Renal cortex interstitium (tissue), 11 donors: Measurements from ENCODE around the gene NOB1. TPM values are rescaled to one million over a fixed set of nuclear protein-coding genes. Genes with fewer than 3 reads are reported as not detected.
"Not testable (repeated sequence)": the region's sequence is repeated elsewhere in the genome, so short reads cannot be mapped to it uniquely, and the experiment has no call there.

Source experiments
- DNase-seq, 11 donors: peaks; one replicate each; pipeline ENCODE4 v3.0.0-alpha.2; 2013; ENCODE audit warnings: low read depth in 9 of 11, low spot score in 4 of 11; ENCODE audit errors: extremely low read depth in 1 of 11
- polyA plus RNA-seq, 3 donors: library from polyadenylated mRNA; unstranded; fragments of 120-200 nt; gene quantifications; one replicate each; pipeline ENCODE4 v1.2.1, GENCODE V29; 2013; ENCODE audit not compliant: insufficient read length in 3 of 3

Gene NOB1
- polyA plus RNA-seq, 3 donors = 62.3 to 69.1 (median 67.5) TPM

DNA sequence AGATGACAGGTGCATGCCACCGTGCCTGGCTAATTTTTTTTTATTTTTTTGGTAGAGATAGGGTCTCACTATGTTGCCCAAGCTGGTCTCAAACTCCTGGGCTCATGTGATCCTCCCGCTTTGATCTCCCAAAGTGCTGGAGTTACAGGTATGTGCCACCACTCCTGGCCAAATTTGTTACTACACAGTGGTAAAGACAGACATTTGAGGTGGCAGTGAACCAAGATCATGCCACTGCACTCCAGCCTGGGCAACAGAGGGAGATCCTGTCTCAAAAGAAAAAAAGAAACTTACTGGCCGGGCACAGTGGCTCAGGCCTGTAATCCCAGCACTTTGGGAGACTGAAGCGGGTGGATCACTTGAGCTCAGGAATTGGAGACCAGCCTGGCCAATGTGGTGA is 25.7 kb downstream of the NOB1 start:
- not testable (repeated sequence) for DNase-seq

DNA sequence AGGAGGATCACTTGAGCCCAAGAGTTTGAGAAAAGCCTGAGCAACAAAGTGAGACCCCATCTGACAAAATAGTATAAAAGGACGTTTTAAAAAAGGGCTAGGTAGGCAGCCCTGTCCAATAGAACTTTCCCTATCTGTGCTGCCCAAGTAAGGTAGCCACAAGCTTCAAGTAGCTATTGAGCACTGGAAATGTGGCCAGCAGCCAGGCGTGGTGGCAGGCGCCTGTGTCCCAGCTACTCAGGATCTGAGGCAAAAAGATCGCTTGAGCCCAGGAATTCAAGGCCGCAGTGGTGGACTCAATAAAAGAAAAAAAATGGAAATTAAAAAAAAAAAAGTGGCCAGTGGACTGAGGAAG is 26.8 kb downstream of the NOB1 start:
- DNase-seq = no peak

DNA sequence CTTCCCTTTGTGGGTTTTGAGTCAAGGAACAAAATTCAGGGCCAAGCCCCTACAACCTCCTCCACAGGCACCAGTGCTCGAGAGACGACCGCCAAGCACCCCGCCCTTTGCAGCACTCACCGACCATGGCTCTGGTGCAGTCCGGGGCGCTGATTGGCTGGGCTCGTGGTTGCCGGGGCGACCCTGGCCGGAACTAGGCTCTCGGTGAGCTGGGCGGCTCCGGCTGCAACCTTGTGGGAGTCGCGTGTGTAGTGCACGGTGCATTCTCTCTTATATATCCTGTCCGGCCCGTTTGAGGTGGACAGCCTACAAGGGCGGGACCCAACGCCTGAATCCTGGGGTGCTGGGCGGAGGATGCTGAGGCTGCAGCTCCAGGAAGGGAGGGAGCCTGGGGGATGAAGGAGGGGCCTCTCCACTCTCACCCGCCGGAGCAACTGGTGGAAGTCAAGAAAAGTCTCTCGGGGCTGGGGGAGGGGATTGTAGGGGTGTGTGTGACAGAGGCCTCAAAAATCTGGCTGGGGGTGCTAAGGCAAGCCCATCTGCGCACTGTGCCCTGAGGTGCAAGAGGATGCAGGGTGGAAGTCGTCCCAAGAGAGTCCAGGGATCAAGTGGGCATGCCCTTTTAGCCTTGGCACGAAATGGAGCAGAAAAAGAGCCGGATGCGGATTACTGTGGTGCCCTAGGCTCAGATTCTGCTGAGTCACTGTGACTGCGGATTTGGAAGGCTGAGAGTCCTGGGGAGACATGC is 28.2 kb downstream of the NOB1 start, which contains the start of gene NQO1:
TSS of gene NQO1 (minus strand) at position 248 of the 748 bp plus-strand sequence. CDS start at position 127, 121 bp downstream.
- peak in 10 of 11 donors; percentile 59 to 86 (median 74) for DNase-seq

DNA sequence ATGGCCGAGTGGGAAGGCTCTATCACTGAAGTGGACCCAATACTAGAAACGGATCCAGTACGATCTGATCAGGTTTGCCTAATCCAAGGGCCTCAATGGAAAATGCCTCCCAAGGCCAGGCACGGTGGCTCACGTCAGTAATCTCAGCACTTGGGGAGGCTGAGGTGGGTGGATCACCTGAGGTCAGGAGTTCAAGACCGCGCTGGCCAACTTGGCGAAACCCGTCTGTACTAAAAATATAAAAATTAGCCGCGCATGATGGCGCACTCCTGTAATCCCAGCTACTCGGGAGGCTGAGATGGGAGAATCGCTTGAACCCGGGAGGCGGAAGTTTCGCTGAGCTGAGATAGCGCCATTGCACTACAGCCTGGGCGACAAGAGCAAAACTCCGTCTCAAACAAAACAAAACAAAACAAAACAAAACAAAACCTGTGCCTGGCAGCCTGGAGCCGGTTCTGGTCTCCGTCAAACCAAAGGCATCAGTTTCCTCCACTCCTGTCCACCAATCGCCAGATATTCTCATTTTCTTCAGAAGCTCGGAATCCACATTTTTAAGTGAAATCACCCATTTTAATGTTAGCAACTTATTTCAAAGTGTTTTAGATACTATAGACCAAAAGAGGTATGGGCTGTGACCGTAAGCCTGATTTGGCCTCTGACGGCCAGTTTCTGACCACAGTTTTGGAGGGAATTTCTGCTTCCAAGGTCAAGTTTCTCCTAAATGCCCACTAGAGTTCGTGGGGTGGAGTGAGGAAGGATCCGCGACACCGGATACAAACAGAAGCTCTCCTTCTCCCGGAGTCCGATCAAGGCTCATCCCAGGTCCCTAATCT is 29.0 kb downstream of the NOB1 start:
- no peak for DNase-seq

DNA sequence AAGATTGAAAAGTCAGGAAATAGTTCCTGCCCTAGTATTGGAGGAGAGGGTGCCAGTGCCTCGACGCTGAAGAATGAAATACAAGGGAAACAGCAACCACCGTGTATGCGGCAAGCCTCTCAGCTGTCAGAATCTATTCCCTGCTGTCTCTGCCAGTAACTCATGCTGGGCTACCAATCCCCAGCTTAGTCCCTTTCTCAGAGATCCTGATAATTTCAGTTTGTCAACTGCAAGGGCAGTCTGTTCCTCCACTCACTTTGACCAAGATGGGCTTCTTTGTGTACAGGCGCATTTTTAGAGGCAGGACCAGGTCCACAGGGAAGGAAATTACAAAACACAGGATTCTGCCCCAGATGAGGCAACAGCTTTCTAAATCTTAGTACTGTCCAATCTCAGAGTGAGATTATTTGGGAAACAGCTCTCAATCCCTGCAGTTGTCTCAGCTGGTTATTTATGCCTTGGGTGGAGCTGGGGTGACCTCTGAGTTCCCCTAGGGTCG is 29.7 kb downstream of the NOB1 start:
- no peak for DNase-seq

DNA sequence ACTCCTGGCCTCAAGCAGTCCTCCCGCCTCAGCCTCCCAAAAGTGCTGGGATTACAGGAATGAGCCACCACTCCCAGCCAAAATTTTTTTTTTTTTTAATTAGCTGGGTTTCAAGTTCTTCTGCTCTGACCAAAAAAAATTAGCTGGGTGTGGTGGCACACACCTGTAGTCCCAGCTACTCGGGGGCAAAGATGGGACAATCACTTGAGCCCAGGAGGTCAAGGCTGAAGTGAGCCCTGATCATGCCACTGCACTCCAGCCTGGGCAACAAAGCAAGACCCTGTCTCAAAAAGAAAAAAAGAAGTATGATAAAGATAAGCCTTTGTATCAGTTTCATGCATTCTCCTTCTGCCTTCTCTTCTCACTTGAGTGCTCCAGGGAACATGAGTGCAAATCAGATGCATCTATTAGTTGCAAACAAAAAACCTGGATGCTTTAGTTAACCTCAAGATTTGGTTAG is 30.3 kb downstream of the NOB1 start:
- no peak for DNase-seq

DNA sequence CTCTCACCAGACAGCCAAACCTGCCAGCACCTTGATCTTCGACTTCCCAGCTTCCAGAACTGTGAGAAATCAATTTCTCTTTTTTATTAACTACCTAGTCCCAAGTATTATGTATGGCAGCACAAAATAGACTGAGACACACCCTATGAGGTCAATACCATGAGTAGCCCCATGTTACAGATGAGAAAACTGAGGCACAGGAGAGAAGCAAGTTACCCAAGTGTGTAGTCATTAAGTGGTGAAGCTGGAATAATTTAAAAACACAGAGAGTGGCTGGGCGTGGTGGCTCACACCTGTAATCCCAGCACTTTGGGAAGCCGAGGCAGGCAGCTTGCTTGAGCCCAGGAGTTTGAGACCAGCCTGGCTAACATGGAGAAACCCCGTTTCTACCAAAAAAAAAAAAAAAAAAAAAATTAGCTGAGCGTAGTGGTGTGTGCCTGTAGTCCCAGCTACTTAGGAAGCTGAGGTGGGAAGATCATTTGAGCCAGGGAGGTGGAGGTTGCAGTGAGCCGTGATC is 33.2 kb downstream of the NOB1 start:
- DNase-seq = no peak

DNA sequence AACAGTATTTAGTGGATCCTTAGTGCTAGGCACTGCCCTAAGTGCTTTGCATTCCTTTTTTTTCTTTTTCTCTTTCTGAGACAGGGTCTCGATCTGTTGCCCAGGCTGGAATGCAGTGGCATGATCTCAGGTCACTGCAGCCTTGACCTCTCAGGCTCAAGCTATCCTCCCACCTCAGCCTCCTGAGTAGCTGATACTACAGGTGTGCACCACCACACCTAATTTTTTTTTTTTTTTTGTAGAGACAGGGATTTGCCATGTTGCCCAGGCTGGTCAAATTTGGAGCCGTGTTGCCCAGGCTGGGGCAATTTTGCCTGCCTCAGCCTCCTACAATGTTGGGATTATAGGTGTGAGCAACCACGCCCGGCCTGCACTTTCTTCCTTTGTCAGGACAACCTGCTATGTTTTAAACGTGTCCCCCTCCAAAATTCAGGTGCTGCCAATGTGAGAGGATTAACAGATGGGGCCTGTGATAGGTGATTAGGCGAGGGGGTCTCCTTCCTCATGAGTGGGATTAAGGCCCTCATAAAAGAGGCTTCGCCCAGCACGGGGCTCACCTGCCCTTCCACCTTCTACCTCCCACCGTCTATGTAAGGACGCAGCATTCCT is 33.8 kb downstream of the NOB1 start:
- no peak for DNase-seq

DNA sequence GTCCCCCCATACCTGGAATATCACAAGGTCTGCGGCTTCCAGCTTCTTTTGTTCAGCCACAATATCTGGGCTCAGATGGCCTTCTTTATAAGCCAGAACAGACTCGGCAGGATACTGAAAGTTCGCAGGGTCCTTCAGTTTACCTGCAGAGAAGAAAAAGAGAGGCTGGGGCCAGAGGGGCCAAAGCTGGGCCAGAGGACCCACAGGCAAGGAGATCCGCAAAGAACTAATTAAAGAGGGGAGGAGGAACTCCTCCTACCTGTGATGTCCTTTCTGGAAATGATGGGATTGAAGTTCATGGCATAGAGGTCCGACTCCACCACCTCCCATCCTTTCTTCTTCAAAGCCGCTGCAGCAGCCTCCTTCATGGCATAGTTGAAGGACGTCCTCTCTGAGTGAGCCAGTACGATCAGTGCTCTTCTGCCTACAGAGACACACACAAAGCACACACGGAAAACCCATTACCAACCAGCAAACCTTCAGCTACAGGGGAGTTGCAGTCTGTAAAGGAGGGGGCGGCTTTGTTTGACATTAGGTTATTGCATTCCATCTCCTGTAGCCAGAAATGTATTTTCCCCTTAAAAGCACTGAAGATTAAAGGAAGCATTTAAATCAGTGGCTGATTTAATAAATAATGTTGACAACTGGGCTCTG is 36.5 kb downstream of the NOB1 start:
- DNase-seq = no peak

DNA sequence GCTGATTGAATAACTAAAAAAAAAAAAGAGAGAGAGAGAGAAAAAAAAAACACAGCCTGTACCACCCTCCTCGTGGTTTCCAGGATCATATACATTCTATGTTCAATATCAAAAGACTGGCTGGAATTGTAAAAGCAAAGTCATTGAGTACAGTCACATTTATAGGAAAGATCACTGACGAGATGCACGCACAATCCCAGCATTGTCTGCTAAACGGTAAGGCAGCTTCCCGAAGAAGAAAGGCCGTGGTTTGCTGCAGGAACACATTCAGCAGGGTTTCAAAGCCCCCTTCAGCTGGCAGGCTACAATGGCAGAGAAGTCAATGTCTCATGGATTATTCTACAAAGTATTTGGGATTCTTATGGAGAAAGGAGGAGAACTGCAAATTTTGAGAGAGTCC is 37.7 kb downstream of the NOB1 start:
- no peak for DNase-seq

DNA sequence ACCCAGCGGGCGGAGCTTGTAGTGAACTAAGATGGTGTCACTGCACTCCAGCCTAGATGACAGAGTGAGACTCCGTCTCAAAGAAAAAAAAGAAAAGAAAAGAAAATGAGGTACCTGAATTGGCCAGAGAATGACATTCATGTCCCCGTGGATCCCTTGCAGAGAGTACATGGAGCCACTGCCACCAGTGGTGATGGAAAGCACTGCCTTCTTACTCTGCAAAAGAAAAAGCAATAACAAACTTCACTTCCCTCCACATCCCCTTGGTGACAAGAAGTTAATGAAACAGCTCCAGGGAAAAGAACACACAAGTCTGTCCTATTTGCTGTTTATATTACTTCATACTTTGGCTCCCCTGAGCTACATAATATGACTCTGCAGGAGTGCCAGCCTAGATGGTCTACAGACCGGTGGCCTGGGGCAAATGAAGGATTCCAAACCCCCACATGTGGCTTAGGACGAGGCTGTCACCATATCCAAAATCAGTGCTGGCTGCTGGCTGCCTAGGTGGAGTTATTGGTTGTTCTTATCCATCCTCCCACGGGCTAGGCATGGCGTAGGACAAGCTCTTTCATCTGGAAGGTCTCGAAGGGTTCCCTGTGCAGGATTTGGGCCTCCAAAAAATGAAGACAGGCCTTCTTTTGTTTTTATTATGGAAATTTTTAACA is 41.7 kb downstream of the NOB1 start:
- no peak for DNase-seq

DNA sequence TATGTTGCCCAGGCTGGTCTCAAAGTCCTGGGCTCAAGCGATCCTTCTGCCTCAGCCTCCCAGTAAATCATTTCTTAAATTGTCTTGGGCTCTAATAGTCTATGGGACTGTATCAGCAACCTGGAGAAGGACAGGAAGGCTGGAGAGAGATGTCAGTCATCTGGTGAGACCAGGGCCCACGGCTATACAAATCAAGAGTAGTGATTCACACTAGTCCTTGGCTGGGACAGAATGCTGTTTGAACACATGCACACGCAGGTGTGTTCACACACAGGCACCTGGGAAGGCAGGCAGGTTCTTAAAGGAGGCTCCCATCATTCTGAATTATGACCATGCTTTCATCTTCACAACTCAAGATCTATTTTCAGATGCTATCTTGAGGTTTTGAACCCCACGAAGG is 42.4 kb downstream of the NOB1 start:
- no peak for DNase-seq

DNA sequence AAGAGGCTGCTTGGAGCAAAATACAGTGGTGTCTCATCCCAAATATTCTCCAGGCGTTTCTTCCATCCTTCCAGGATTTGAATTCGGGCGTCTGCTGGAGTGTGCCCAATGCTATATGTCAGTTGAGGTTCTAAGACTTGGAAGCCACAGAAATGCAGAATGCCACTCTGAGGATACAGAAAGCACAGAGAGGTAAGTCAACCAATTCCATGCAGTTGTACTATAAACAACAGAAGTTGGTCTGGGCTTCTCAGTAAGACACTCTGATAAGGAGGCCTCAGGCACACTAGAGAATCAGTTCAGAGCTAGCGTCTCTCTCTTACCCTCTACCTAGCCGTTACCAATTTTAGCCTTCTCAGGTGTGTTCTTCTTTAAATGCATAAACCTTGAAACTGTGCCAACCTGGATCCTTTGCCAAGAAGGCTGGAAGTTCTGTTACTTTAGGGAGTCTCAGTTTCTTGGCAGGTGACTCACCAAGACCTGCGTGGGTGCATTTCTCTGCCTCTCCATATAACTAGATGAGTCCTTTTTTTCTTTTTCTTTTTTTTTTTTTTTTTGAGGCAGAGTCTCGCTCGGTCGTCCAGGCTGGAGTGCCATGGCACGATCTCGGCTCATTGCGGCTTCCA is 43.5 kb downstream of the NOB1 start:
- peak in 1 of 11 donors; percentile 11 for DNase-seq

DNA sequence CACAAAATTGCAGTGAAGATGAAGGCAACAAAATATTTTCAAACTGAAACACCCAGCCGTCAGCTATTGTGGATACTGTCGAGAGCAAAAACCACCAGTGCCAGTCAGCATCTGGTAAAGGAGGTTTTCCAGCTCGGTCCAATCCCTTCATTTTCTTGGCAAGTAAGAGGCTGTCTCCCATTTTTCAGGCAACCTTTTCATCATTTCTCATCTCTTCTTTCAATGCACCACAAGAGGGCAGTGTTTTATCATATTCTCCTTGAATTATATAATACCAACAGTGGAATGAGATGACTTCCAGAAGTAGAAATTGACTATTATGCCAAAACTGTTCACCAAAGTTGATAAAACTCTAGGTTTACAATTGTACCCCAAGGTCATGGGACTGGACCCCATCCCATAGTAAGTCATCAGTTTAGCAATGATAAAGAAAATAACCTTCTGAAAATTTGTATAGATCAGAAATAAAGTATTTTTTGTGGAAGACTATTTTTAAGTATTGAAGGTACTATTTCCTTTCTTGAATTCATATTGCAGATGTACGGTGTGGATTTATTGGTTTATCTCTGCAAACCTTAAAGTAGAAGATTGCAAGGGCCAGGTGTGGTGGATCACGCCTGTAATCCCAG is 45.2 kb downstream of the NOB1 start:
- peak in 8 of 11 donors; percentile 36 to 72 (median 52) for DNase-seq

DNA sequence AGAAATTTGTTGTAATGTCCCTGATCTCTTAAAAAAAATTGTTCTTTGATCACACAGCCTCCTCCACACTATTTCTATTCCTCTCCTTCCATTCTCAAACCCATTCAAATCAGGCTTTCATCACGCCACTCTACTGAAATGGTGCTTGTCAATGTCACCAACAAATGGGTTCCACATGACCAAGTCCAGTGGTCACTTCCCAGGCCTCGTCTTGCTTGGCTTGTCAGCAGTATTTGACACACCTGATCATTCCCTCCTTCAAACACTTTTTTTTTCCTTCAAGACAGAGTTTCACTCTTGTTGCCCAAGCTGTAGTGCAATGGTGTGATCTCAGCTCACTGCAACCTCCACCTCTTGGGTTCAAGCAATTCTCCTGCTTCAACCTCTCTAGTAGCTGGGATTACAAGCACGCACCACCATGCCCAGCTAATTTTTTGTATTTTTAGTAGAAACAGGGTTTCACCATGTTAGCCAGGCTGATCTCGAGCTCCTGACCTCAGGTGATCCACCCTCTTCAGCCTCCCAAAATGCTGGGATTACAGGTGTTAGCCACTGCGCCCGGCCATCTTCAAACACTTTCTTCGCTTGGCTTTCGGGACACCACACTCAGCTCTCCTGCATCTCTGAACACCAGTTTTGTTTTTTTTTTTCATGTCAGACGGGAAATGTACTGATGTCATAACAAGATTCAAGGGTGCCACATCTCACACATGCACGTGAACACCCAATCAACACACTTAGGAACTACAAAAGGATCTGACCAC is 46.6 kb downstream of the NOB1 start:
- DNase-seq = peak in 1 of 11 donors; percentile 18

DNA sequence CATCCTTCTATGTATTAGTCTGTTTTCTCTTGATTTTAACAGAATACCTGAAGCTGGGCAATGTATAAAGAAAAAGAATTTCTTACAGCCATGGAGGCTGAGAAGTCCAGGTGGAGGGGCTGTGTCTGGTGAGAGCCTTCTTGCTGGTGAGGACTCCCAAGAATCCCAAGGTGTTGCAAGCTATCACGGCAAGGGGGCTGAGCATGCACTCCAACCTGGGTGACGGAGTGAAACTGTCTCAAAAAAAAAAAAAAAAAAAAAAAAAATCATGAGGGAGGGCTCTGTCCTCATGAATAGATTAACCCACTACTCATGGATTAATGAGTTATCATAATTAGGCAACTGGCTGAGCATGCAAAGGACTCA is 47.8 kb downstream of the NOB1 start:
- DNase-seq = no peak
